SHP77 (cell line): Measurements from ENCODE around the gene PLPP1.

Experiments used
- DNase-seq, 2 experiments: peaks; one replicate each; lab custom pipeline; 2025; lab: John Stamatoyannopoulos, UW

PLPP1 gene

GRCh38 chr5:55445791-55446190 lies 89.0 kb downstream of the PLPP1 start:
- no peak for DNase-seq

DNA sequence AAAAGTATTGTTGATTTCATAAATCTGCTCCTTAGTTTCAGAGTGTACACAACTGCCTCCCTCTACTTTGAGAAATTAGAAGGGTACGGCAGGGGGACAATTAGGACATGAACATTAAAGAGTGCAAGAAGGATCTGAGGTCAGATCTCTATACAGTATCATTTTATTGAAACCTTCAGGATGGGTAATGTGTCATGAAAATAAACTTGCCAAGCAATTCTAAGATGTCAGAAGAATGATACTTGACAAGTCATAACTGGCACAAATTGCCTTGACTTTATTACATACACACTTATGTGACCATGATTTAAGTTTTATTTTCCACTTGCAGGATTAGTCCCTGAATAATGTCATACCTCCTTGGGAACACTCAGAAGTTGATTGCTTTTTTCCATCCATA lies 92.8 kb downstream of the PLPP1 start:
- DNase-seq = no peak

GRCh38 chr5:55441107-55441771 lies 93.5 kb downstream of the PLPP1 start:
- no peak for DNase-seq

GRCh38 chr5:55440188-55440646 lies 94.5 kb downstream of the PLPP1 start:
- no peak for DNase-seq

- no peak for DNase-seq
Measured at GRCh38 chr5:55438998-55439397, 95.8 kb downstream of the PLPP1 start.

- no peak for DNase-seq
Measured at GRCh38 chr5:55437859-55438206, 96.9 kb downstream of the PLPP1 start.

DNA sequence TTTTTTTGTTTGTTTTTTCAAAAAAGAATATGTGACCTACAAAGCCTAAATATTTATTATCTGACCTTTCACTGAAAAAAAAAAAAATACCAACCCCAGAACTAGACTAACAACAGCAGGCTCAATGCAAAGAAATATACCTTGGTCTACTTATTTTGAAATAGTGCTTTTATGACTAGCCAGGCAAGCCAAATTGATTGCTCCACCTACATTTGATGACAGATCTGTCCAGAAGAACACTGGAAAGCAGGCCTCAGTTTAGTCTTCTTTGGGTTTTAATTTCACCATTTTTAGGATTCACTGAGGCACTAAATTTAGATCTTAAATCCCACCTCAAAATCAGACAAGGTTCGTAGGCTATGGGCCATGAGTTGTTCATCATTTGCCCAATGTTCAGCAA lies 97.3 kb downstream of the PLPP1 start:
- DNase-seq = no peak

- DNase-seq = no peak
Measured at GRCh38 chr5:55432549-55432948, 102.2 kb downstream of the PLPP1 start.

DNA sequence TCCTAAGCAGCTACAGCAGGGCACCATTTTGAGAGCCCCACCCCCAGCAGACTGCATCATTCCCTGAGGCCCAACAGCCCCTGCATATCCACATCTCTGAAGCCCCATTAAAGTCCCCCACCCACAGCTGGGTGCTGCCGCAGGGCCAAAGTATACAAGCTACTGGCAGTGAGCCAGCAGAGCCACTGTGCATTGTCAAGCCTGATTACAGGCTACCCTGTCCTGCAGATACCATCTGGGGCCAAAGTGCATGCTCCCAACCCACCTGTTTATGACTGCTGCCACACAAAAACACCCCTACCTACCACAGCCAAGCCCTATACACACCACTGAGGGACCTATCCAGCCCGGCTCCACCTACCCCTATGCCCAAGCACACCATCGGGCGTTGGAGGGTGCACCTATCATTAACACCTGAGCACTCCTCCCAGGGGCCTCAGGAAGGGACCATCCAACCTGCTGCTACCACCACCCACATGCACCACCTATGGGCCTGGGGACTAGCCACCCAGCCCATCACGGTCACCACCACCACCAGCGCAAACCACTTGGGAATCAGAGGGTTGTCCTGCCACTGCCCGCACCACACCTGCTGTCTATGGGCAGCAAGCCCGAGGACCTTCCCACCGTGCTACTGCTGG lies 105.0 kb downstream of the PLPP1 start:
- DNase-seq = peak; percentile 24 to 49

DNA sequence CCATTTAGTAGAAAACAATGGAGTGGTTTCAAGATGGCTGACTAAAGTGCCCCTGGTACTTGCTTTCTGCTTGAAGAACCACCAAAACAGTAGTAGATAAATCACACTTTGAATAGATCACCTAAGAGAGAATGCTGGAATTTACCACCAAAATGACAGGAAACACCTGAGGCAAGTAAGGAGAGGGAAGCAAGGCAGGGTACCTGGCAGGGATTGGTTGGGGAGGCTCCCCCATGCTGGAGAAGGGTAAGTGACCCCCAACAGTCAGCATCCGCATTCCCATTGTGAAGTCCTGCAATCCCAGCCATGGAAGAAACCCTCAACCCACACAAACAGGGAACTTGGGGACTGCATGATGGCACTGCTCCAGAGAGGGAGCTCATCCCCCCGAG lies 105.5 kb downstream of the PLPP1 start:
- no peak for DNase-seq

DNA sequence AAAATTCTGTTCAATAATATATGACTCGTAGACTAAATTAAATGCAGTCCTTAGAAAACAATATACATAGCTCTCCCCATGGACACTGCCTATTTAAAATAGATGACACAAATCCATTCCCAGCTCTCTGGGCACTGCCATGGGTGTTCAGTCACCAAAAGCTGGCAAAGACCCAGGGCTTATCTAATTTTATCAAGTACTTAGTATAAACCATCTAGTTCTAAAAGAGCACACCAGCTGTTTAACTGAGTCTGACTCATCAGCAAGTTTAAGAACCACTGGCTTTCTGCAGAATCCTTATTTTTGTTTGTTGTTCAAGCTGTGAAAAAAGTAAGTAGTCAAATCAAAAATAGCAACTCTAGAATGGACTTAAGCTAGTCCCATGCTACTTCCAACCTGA lies 107.6 kb downstream of the PLPP1 start:
- no peak for DNase-seq

DNA sequence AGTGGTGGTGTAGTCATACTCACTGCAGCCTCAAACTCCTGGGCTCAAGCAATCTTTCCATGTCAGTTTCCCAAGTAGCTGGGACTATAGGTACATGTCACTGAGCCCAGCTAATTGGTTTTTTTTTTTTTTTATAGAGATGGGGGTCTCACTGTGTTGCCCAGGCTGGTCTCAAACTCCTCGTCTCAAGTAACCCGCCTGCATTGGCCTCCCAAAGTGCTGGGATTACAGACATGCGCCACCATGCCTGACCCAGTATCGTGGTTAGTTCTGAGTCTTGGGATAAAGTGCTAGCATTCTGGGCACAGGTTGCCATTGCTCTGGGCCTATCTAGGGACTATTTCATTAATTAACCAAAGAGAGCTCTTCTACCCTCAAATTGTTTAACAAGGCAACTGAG lies 108.3 kb downstream of the PLPP1 start:
- DNase-seq = no peak

DNA sequence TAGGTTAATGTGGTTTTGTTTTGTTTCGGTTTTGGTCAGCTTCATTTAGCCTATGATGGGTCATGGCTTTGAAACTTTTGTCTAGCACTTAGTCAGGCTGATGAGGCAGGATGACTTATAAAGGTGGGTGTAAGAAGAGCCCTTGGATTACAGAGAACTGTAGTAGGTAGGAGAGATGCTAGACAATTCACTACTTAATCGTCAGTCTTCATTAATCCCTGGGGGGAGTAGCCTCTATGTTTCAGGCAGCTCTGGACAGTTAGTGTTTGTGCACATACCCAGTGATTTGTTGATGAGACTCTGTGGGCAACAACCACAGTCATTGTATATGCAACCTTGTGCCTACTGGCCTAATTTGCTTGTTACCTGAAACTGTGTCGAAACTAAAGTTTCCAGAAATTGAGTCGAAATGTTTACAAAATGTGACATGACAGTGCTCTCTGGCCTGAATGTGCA lies 113.7 kb downstream of the PLPP1 start:
- no peak for DNase-seq

DNA sequence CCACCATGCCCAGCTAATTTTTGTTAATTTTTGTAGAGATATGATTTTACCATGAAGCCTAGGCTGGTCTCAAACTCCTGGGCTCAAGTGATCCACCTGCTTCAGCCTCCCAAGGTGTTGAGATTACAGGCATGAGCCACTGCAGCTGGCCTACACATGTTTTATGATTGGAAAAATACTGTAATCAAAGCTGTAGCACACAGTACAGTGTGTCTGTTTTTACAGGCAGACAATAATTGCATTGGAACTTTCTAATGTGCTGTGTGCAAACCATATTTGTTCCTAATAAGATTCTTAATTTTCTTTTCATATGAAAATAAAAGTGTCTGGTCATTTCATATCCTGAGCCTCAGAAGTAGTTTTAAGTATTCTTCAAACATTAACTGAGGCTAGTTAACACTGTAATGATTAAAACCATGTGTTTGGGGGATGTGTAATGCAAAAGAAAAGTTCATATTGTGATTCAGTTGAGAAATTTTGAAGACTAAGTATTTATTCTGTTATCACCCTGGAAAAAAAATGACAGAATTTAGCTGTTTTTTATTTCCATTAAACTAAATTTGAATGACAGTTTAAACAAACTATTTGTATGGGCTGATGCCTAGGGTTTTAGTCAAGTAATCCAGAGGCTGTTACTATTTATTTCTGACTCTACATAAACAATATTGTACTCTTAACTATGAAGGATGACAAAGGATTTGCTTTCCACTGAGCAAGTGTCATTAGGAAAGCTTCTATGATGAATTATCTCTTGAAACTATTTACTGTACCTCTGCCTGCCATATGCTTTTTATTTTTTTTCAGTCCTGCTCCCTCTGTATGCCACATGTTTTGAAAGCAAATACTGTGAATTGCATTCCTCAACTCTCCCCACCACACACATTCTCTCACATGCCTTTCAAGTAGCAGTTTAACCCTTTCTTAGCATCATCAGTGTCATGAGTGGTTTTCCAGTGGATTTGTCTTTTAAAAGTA lies 115.5 kb downstream of the PLPP1 start:
- DNase-seq = no peak

- no peak for DNase-seq
Measured at GRCh38 chr5:55416306-55416705, 118.5 kb downstream of the PLPP1 start.

- no peak for DNase-seq
Measured at GRCh38 chr5:55415071-55415470, 119.7 kb downstream of the PLPP1 start.

DNA sequence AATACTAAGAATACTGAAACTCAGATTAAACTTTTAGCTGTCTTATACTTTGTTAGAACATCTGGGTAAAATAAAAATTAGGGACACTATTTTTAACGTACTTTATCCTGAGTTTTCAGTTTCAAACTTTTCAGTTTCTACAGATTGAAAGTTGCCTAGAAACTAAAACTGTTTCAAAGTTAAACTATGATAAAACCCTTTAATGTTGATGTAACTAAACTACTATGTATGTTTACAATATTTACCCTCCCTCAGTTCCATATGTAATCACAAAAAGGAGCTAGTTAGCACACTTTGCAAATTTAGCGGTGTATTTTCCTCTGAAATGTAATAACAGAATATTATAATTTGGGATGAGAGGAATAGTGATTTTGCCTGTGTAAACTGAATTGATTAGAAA lies 121.1 kb downstream of the PLPP1 start:
- no peak for DNase-seq

- DNase-seq = no peak
Measured at GRCh38 chr5:55411876-55412275, 122.9 kb downstream of the PLPP1 start.

- DNase-seq = no peak
Measured at GRCh38 chr5:55410845-55411244, 123.9 kb downstream of the PLPP1 start.

- no peak for DNase-seq
Measured at GRCh38 chr5:55409775-55410174, 125.0 kb downstream of the PLPP1 start.

DNA sequence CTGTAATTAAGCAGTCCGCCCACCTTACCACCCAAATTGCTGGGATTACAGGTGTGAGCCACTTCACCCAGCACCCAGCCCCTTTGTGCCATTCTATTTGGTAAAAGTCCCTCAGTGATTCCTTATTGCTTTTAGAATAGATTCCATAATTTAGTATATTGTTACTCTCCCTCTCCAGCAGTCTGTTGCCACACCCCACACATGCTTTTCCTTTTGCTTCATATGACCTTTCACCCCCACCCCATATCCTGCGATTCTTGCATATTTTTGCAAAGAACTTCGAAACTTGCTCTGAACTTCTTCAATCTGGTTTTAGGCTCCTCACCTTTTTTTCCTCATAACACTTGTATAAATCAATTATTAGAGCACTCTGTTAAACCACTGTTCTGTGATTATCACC lies 126.8 kb downstream of the PLPP1 start:
- no peak for DNase-seq

- DNase-seq = peak; percentile 3 to 31
Measured at GRCh38 chr5:55407059-55407684, 127.6 kb downstream of the PLPP1 start.
